ENCODE measurements around the gene GRB10. TPM values are rescaled to one million over a fixed set of nuclear protein-coding genes. Genes with fewer than 3 reads are reported as not detected.

Gene GRB10
- polyA plus RNA-seq, 3 donors: 1.3 to 3.1 (median 1.5) TPM

GRCh38 chr7:50618281-50618680 lies 164.4 kb downstream of the GRB10 start:
- Histone ChIP-seq H4K20me1 (ENCODE audit: insufficient read depth, low read length) (no peaks in the 10 kb centered on the region), H2AFZ (ENCODE audit: insufficient read depth, low read depth, low read length, poor library complexity, severe bottlenecking) (no peak overlapping the region), H3K9me3 (replicated peaks in 1 of 2; ENCODE audit: control insufficient read depth in 1 of 2, insufficient read depth in 1 of 2, low read length in 2 of 2) (no peaks in the 10 kb centered on the region), H3K9ac (ENCODE audit: insufficient read depth, low read length, poor library complexity, severe bottlenecking) (no peak overlapping the region), H3K4me3 (replicated peaks in 1 of 3; ENCODE audit: low read depth in 2 of 3, low read length in 3 of 3) (no peak overlapping the region), H3K79me2 (ENCODE audit: insufficient read depth, low read length) (no peaks in the 10 kb centered on the region), H3K27ac (ENCODE audit: low read depth in 1 of 2, low read length in 2 of 2) (no peak overlapping the region), H3K4me1 (ENCODE audit: control insufficient read depth in 1 of 2, insufficient read depth in 2 of 2, low read length in 2 of 2) (no peaks in the 10 kb centered on the region), H3K4me2 (replicated peaks; ENCODE audit: extremely low read depth, low read length, poor library complexity, severe bottlenecking) (no peak overlapping the region), H3K27me3 (ENCODE audit: control insufficient read depth in 2 of 2, insufficient read depth in 2 of 2, low read length in 2 of 2) (no peaks in the 10 kb centered on the region), H3K36me3 (replicated peaks in 1 of 2; ENCODE audit: control insufficient read depth in 1 of 2, insufficient read depth in 2 of 2, low read length in 2 of 2) (no peaks in the 10 kb centered on the region)
- Mint-ChIP-seq H3K4me3 (no peak overlapping the region), H3K27me3 (ENCODE audit: low read depth in 3 of 3) (peaks cover 2 to 3% (median 2%) of the 10 kb centered on the region in 3 donors), H3K9me3 (no peaks in the 10 kb centered on the region), H3K4me1 (no peaks in the 10 kb centered on the region), H3K27ac (no peak overlapping the region), H3K36me3 (peaks cover 2 to 3% of the 10 kb centered on the region in 2 donors)
- TF ChIP-seq, protein P1, sequence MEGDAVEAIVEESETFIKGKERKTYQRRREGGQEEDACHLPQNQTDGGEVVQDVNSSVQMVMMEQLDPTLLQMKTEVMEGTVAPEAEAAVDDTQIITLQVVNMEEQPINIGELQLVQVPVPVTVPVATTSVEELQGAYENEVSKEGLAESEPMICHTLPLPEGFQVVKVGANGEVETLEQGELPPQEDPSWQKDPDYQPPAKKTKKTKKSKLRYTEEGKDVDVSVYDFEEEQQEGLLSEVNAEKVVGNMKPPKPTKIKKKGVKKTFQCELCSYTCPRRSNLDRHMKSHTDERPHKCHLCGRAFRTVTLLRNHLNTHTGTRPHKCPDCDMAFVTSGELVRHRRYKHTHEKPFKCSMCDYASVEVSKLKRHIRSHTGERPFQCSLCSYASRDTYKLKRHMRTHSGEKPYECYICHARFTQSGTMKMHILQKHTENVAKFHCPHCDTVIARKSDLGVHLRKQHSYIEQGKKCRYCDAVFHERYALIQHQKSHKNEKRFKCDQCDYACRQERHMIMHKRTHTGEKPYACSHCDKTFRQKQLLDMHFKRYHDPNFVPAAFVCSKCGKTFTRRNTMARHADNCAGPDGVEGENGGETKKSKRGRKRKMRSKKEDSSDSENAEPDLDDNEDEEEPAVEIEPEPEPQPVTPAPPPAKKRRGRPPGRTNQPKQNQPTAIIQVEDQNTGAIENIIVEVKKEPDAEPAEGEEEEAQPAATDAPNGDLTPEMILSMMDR (IDR thresholded peaks at IDR 0.05): no peak
- 96% methylated on average over 4 of the region's 5 CpGs for WGBS (ENCODE audit: insufficient coverage)
- intact Hi-C loops (cut with micrococcal nuclease): no loop called here
- no peak for DNase-seq

DNA sequence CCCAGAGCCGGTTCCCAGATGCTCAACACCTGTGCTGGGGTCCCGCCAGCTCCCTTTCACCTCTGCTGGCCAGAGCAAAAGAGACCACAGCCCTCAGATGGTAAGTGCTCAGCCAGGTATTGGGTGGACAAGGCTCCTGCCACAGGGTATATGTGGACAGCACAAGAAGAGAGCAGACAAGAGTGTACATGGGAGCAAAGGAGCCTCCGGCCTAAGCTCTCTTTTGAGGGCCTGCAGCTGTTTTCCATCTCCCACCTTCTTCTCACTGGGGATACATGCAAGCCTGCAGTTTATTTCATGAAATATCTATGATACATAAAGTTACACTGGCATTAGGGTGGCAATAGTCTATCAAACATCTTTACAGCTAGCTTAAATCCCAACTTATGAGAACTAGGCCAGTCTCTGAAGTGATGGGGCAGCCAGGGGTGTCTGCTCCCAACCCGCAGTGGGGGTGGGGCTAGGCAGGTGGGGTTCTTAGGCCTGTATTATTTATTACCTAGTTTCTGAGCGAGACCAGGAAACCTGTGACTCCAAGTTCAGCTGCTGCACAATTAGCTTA lies 167.1 kb downstream of the GRB10 start:
- H3K4me2 ChIP-seq (replicated peaks; ENCODE audit: extremely low read depth, low read length, poor library complexity, severe bottlenecking): no peak overlapping the region
- intact Hi-C loops (cut with micrococcal nuclease): no loop called here
- H3K4me3 ChIP-seq (replicated peaks in 1 of 3; ENCODE audit: low read depth in 2 of 3, low read length in 3 of 3): no peak overlapping the region
- no peaks in the 10 kb centered on the region for H3K79me2 ChIP-seq (ENCODE audit: insufficient read depth, low read length)
- H3K27ac ChIP-seq (ENCODE audit: low read depth in 1 of 2, low read length in 2 of 2): no peak overlapping the region
- no peak overlapping the region for H3K27ac Mint-ChIP-seq
- H2AFZ ChIP-seq (ENCODE audit: insufficient read depth, low read depth, low read length, poor library complexity, severe bottlenecking): no peak overlapping the region
- H3K4me1 ChIP-seq (ENCODE audit: control insufficient read depth in 1 of 2, insufficient read depth in 2 of 2, low read length in 2 of 2): peaks cover 7 to 10% of the 10 kb centered on the region in 2 donors
- no peaks in the 10 kb centered on the region for H3K27me3 ChIP-seq (ENCODE audit: control insufficient read depth in 2 of 2, insufficient read depth in 2 of 2, low read length in 2 of 2)
- no peaks in the 10 kb centered on the region for H4K20me1 ChIP-seq (ENCODE audit: insufficient read depth, low read length)
- H3K9ac ChIP-seq (ENCODE audit: insufficient read depth, low read length, poor library complexity, severe bottlenecking): no peak overlapping the region
- WGBS (ENCODE audit: insufficient coverage): no CpG with 5 or more reads among the region's 5 CpGs
- H3K4me1 Mint-ChIP-seq: peaks cover 17% of the 10 kb centered on the region
- no peak for DNase-seq
- H3K36me3 ChIP-seq (replicated peaks in 1 of 2; ENCODE audit: control insufficient read depth in 1 of 2, insufficient read depth in 2 of 2, low read length in 2 of 2): peaks cover 0 to 6% of the 10 kb centered on the region in 2 donors
- no peak overlapping the region for H3K4me3 Mint-ChIP-seq
- no peaks in the 10 kb centered on the region for H3K9me3 Mint-ChIP-seq
- H3K27me3 Mint-ChIP-seq (ENCODE audit: low read depth in 3 of 3): peaks cover 2 to 3% (median 2%) of the 10 kb centered on the region in 3 donors
- TF ChIP-seq, protein P1 (IDR thresholded peaks at IDR 0.05): no peak
- H3K36me3 Mint-ChIP-seq: peaks cover 8 to 10% of the 10 kb centered on the region in 2 donors
- no peaks in the 10 kb centered on the region for H3K9me3 ChIP-seq (replicated peaks in 1 of 2; ENCODE audit: control insufficient read depth in 1 of 2, insufficient read depth in 1 of 2, low read length in 2 of 2)

Data from CD14-positive monocyte (primary cell).